ENCODE data around the gene F2R. TPM values are rescaled to one million over a fixed set of nuclear protein-coding genes. Genes with fewer than 3 reads are reported as not detected.

F2R gene
- total and polyA plus RNA-seq, 2 of the 8 experiments (the other 6 are each of a cell fraction or from before 2014, with no cell fraction given) = 23.8 to 29.1 TPM

DNA sequence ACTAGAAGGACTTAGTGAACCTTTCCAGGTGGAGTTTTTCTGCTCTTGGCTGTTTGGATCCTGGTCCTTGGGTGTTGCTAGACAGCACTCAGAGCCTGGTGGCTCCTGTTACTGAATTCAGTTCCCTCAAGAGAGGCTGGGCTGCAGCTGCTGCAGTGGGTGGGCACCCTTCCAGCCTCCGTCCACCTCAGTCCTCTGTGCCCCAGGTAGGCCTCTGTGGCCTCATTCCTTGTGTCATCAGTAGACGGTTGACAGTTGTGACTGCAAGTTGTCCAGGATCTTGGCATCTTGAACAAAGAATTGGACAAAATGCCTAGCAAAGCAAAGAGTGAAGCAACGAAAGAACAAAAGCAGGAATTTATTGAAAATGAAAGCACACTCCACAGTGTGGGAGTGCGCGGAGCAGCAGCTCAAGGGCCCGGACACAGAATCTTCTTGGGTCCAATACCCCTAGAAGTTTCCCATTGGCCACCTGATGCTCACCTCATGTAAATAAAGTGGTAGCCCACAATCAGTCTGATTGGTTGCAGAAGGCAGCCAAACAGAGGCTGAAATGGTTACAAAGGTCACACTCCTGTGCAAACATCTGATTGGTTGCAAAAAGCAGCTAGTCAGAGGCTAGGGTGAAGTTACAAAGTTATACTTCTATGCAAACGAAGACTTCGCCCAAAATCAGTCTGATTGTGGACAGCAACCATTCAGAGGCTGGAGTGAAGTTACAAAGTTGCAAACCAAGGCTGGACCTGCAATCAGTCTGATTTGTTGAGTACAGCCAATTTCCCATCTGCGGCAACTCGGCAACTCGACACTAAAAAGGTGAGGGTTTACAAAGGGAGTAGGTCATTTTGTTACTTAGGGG is 40.1 kb downstream of the F2R start (continued):
- TF ChIP-seq, protein P1, sequence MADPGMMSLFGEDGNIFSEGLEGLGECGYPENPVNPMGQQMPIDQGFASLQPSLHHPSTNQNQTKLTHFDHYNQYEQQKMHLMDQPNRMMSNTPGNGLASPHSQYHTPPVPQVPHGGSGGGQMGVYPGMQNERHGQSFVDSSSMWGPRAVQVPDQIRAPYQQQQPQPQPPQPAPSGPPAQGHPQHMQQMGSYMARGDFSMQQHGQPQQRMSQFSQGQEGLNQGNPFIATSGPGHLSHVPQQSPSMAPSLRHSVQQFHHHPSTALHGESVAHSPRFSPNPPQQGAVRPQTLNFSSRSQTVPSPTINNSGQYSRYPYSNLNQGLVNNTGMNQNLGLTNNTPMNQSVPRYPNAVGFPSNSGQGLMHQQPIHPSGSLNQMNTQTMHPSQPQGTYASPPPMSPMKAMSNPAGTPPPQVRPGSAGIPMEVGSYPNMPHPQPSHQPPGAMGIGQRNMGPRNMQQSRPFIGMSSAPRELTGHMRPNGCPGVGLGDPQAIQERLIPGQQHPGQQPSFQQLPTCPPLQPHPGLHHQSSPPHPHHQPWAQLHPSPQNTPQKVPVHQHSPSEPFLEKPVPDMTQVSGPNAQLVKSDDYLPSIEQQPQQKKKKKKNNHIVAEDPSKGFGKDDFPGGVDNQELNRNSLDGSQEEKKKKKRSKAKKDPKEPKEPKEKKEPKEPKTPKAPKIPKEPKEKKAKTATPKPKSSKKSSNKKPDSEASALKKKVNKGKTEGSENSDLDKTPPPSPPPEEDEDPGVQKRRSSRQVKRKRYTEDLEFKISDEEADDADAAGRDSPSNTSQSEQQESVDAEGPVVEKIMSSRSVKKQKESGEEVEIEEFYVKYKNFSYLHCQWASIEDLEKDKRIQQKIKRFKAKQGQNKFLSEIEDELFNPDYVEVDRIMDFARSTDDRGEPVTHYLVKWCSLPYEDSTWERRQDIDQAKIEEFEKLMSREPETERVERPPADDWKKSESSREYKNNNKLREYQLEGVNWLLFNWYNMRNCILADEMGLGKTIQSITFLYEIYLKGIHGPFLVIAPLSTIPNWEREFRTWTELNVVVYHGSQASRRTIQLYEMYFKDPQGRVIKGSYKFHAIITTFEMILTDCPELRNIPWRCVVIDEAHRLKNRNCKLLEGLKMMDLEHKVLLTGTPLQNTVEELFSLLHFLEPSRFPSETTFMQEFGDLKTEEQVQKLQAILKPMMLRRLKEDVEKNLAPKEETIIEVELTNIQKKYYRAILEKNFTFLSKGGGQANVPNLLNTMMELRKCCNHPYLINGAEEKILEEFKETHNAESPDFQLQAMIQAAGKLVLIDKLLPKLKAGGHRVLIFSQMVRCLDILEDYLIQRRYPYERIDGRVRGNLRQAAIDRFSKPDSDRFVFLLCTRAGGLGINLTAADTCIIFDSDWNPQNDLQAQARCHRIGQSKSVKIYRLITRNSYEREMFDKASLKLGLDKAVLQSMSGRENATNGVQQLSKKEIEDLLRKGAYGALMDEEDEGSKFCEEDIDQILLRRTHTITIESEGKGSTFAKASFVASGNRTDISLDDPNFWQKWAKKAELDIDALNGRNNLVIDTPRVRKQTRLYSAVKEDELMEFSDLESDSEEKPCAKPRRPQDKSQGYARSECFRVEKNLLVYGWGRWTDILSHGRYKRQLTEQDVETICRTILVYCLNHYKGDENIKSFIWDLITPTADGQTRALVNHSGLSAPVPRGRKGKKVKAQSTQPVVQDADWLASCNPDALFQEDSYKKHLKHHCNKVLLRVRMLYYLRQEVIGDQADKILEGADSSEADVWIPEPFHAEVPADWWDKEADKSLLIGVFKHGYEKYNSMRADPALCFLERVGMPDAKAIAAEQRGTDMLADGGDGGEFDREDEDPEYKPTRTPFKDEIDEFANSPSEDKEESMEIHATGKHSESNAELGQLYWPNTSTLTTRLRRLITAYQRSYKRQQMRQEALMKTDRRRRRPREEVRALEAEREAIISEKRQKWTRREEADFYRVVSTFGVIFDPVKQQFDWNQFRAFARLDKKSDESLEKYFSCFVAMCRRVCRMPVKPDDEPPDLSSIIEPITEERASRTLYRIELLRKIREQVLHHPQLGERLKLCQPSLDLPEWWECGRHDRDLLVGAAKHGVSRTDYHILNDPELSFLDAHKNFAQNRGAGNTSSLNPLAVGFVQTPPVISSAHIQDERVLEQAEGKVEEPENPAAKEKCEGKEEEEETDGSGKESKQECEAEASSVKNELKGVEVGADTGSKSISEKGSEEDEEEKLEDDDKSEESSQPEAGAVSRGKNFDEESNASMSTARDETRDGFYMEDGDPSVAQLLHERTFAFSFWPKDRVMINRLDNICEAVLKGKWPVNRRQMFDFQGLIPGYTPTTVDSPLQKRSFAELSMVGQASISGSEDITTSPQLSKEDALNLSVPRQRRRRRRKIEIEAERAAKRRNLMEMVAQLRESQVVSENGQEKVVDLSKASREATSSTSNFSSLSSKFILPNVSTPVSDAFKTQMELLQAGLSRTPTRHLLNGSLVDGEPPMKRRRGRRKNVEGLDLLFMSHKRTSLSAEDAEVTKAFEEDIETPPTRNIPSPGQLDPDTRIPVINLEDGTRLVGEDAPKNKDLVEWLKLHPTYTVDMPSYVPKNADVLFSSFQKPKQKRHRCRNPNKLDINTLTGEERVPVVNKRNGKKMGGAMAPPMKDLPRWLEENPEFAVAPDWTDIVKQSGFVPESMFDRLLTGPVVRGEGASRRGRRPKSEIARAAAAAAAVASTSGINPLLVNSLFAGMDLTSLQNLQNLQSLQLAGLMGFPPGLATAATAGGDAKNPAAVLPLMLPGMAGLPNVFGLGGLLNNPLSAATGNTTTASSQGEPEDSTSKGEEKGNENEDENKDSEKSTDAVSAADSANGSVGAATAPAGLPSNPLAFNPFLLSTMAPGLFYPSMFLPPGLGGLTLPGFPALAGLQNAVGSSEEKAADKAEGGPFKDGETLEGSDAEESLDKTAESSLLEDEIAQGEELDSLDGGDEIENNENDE (IDR thresholded peaks at IDR 0.05; ENCODE audit: insufficient replicate concordance, low read length) = no peak
- TF ChIP-seq RNF2 (IDR thresholded peaks at IDR 0.05; ENCODE audit: borderline replicate concordance, low read depth, low read length, missing control alignments, poor library complexity, severe bottlenecking) = no peak
- TF ChIP-seq EZH2 (IDR thresholded peaks at IDR 0.05; ENCODE audit: low read depth, low read length, severe bottlenecking) = no peak
- TF ChIP-seq BRCA1 (IDR thresholded peaks at IDR 0.05; ENCODE audit: low read depth, low read length) = no peak
- TF ChIP-seq ASH2L (IDR thresholded peaks at IDR 0.05; ENCODE audit: low read length) = no peak
- no peak for TF ChIP-seq CBX8 (IDR thresholded peaks at IDR 0.05; ENCODE audit: borderline replicate concordance, low read depth, low read length)
- TF ChIP-seq TCF12 (IDR thresholded peaks at IDR 0.05; ENCODE audit: low read depth, low read length) = no peak
- TF ChIP-seq TEAD4 (IDR thresholded peaks at IDR 0.05; ENCODE audit: low read depth, low read length) = no peak
- TF ChIP-seq, protein P2, sequence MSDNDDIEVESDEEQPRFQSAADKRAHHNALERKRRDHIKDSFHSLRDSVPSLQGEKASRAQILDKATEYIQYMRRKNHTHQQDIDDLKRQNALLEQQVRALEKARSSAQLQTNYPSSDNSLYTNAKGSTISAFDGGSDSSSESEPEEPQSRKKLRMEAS (IDR thresholded peaks at IDR 0.05) = no peak

All from H1 (cell line).